HepG2 (cell line): ENCODE results near the gene MAFF. TPM values are rescaled to one million over a fixed set of nuclear protein-coding genes. Genes with fewer than 3 reads are reported as not detected.

Experiments
- ATAD3A ChIP-seq: sonication (generic); formaldehyde crosslinking; IDR thresholded peaks from 2 replicates; pipeline ENCODE4 v1.4.0; 2020; ENCODE audit warnings: missing genetic modification reagents
- CSRNP1 ChIP-seq: sonication (generic); formaldehyde crosslinking; IDR thresholded peaks from 2 replicates; pipeline ENCODE4 v1.8.1; 2023; ENCODE audit warnings: mild to moderate bottlenecking, missing genetic modification reagents
- HDAC1 ChIP-seq: sonication (generic); formaldehyde crosslinking; IDR thresholded peaks from 2 replicates; pipeline ENCODE4 v1.5.1; 2020; ENCODE audit warnings: mild to moderate bottlenecking, missing genetic modification reagents
- HNRNPL ChIP-seq: fragments of 200-400 bp; formaldehyde crosslinking; IDR thresholded peaks from 2 replicates; pipeline ENCODE4 v1.6.1; 2017; ENCODE audit warnings: mild to moderate bottlenecking, low read depth, low read length
- MIER2 ChIP-seq: IDR thresholded peaks from 2 replicates; pipeline ENCODE4 v1.6.1; 2016; ENCODE audit warnings: missing biosample characterization, missing genetic modification reagents
- NCOA2 ChIP-seq: sonication (generic); formaldehyde crosslinking; IDR thresholded peaks from 2 replicates; pipeline ENCODE4 v1.8.0; 2022; ENCODE audit warnings: inconsistent platforms
- NONO ChIP-seq, 2 experiments: fragments of 450-650 bp in 1 of 2; sonication (generic) in 1 of 2; formaldehyde crosslinking in 1 of 2; IDR thresholded peaks in 1 of 2; conservative IDR thresholded peaks in 1 of 2; 2 replicates each; pipeline versions ENCODE4 v1.6.1 to v1.8.0; 2017 to 2022; ENCODE audit warnings: mild to moderate bottlenecking in 1 of 2, missing genetic modification reagents in 1 of 2, moderate library complexity in 1 of 2
- POGZ ChIP-seq: sonication (generic); formaldehyde crosslinking; IDR thresholded peaks from 2 replicates; pipeline ENCODE4 v1.4.0; 2020; ENCODE audit warnings: mild to moderate bottlenecking, missing genetic modification reagents
- POLR2G ChIP-seq: fragments of 200-400 bp; formaldehyde crosslinking; IDR thresholded peaks from 2 replicates; pipeline ENCODE4 v1.6.1; 2018; ENCODE audit warnings: mild to moderate bottlenecking, low read depth, low read length, moderate library complexity
- RBM39 ChIP-seq: fragments of 200-400 bp; formaldehyde crosslinking; IDR thresholded peaks from one replicate; pipeline ENCODE4 v1.6.1; 2018; ENCODE audit warnings: antibody characterized with exemption, mild to moderate bottlenecking, low read depth, low read length; ENCODE audit not compliant: poor library complexity, severe bottlenecking
- REPIN1 ChIP-seq: sonication (generic); formaldehyde crosslinking; IDR thresholded peaks from 2 replicates; pipeline ENCODE4 v1.8.0; 2022; ENCODE audit warnings: missing genetic modification reagents, low read depth, mild to moderate bottlenecking, borderline replicate concordance
- SSRP1 ChIP-seq: IDR thresholded peaks from 2 replicates; pipeline ENCODE4 v1.6.1; 2016; ENCODE audit warnings: control low read depth
- ZKSCAN8 ChIP-seq: IDR thresholded peaks from 2 replicates; pipeline ENCODE4 v1.6.1; 2016; ENCODE audit warnings: borderline replicate concordance, missing genetic modification reagents, missing compliant biosample characterization
- ZNF597 ChIP-seq: sonication (generic); formaldehyde crosslinking; IDR thresholded peaks from 2 replicates; pipeline ENCODE4 v1.5.0; 2020; ENCODE audit warnings: missing genetic modification reagents
- ZNF850 ChIP-seq: sonication (generic); formaldehyde crosslinking; conservative IDR thresholded peaks from 2 replicates; pipeline ENCODE4 v1.9.0; 2021; ENCODE audit warnings: mild to moderate bottlenecking, missing genetic modification reagents
- polyA plus RNA-seq, 8 experiments: library from polyadenylated mRNA; depleted of rRNA in 3 of 8; stranded (reverse) in 7 of 8; unstranded in 1 of 8; fragments of >200 nt; fragmentation: Illumina TruSeq in 4 of 8; extraction: Trizol in 4 of 8; gene quantifications; 2 replicates each; pipeline versions ENCODE4 v1.2.1 to v1.2.3, GENCODE V29; 2011 to 2016; ENCODE audit warnings: low read depth in 4 of 8, missing spikeins in 1 of 8, mixed read lengths in 1 of 8; ENCODE audit not compliant: insufficient read depth in 1 of 8
- total RNA-seq, 5 experiments: library from RNA; depleted of rRNA; stranded (reverse); fragments of >200 nt; fragmentation: Illumina TruSeq; extraction: Trizol; gene quantifications; 2 replicates each; pipeline ENCODE4 v1.2.3, GENCODE V29; 2016; ENCODE audit warnings: low read depth in 1 of 5
- TF ChIP-seq, protein P1 (sequence below): sonication (generic); formaldehyde crosslinking; IDR thresholded peaks from 2 replicates; pipeline ENCODE4 v1.4.0; 2020; ENCODE audit warnings: missing genetic modification reagents, low read depth, mild to moderate bottlenecking, borderline replicate concordance
- TF ChIP-seq, protein P2 (sequence below): sonication (generic); formaldehyde crosslinking; IDR thresholded peaks from 2 replicates; pipeline ENCODE4 v1.4.0; 2020; ENCODE audit warnings: mild to moderate bottlenecking, missing genetic modification reagents
- TF ChIP-seq, protein P3 (sequence below): sonication (generic); formaldehyde crosslinking; IDR thresholded peaks from 2 replicates; pipeline ENCODE4 v1.4.0; 2020; ENCODE audit warnings: missing genetic modification reagents

MAFF gene
- total and polyA plus RNA-seq, 2 of the 13 experiments (the other 11 are each of a cell fraction or from before 2014, with no cell fraction given), result 5.4 to 14.3 TPM

DNA sequence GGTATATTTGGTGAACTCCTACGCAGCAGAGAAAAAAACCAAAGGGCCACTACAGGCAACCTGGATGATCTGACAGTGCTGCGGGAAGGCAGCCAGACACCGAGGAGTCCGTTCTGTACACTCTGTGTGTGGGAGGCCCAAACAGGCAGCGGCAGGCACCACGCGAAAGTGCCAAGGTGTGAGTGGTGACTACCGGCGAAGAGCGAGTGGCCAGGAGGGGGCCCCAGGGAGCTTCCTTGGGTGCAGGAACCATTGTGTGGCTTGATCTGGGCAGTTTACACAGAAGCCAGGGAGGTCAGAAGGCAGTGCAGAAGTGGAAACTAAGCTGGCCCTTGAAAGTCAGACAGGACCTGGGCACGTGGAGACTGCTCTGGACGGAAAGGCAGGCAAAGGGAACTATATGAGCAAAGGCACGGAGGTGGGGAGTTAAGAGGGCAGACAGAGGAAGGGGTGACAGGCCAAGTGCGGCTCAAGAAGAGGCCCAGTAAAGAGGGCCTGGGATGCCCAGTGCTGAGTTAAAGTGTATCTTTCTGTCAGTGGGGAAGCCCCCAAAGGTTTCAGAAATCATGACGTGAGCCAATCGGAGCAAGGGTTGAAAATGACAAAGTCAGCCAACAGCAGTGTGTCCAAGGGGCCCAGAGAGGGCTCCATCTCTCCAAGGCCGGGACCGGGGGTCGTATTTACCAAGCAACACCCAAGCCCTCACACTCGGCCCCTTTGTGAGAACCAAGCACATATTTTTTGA, 60.4 kb downstream of the MAFF start (continued):
- TF ChIP-seq, protein P1, sequence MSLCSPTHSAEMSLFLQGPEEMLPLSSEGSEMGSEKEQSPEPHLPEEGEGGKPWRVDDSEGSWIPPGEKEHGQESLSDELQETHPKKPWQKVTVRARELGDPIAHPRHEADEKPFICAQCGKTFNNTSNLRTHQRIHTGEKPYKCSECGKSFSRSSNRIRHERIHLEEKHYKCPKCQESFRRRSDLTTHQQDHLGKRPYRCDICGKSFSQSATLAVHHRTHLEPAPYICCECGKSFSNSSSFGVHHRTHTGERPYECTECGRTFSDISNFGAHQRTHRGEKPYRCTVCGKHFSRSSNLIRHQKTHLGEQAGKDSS, result 0 out of 2 replicates have a peak, but pooled peaks have one; percentile 48
- TF ChIP-seq NONO (IDR thresholded peaks at IDR 0.05), result no peak
- TF ChIP-seq NONO (CRISPR knock-in tag; conservative IDR thresholded peaks at IDR 0.05), result peak; percentile 50; the same call in 1 of the 2 replicates
- 0 out of 2 replicates have a peak, but pooled peaks have one; percentile 37 for TF ChIP-seq ZNF850 (CRISPR knock-in tag)
- TF ChIP-seq HDAC1 (CRISPR knock-in tag), result peak; percentile 56; the same call in 1 of the 2 replicates
- TF ChIP-seq NCOA2 (CRISPR knock-in tag), result no peak
- no peak for TF ChIP-seq ZNF597
- TF ChIP-seq, protein P2, sequence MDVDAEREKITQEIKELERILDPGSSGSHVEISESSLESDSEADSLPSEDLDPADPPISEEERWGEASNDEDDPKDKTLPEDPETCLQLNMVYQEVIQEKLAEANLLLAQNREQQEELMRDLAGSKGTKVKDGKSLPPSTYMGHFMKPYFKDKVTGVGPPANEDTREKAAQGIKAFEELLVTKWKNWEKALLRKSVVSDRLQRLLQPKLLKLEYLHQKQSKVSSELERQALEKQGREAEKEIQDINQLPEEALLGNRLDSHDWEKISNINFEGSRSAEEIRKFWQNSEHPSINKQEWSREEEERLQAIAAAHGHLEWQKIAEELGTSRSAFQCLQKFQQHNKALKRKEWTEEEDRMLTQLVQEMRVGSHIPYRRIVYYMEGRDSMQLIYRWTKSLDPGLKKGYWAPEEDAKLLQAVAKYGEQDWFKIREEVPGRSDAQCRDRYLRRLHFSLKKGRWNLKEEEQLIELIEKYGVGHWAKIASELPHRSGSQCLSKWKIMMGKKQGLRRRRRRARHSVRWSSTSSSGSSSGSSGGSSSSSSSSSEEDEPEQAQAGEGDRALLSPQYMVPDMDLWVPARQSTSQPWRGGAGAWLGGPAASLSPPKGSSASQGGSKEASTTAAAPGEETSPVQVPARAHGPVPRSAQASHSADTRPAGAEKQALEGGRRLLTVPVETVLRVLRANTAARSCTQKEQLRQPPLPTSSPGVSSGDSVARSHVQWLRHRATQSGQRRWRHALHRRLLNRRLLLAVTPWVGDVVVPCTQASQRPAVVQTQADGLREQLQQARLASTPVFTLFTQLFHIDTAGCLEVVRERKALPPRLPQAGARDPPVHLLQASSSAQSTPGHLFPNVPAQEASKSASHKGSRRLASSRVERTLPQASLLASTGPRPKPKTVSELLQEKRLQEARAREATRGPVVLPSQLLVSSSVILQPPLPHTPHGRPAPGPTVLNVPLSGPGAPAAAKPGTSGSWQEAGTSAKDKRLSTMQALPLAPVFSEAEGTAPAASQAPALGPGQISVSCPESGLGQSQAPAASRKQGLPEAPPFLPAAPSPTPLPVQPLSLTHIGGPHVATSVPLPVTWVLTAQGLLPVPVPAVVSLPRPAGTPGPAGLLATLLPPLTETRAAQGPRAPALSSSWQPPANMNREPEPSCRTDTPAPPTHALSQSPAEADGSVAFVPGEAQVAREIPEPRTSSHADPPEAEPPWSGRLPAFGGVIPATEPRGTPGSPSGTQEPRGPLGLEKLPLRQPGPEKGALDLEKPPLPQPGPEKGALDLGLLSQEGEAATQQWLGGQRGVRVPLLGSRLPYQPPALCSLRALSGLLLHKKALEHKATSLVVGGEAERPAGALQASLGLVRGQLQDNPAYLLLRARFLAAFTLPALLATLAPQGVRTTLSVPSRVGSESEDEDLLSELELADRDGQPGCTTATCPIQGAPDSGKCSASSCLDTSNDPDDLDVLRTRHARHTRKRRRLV (CRISPR knock-in tag), result no peak
- TF ChIP-seq HNRNPL, result peak; percentile 64; the same call in 1 of the 2 replicates
- TF ChIP-seq POLR2G, result no peak
- no peak for TF ChIP-seq MIER2 (CRISPR knock-in tag)
- 0 out of 2 replicates have a peak, but pooled peaks have one; percentile 53 for TF ChIP-seq SSRP1 (CRISPR knock-in tag)
- no peak for TF ChIP-seq REPIN1 (CRISPR knock-in tag)
- TF ChIP-seq RBM39, result no peak
- no peak for TF ChIP-seq ATAD3A
- no peak for TF ChIP-seq CSRNP1 (CRISPR knock-in tag)
- TF ChIP-seq ZKSCAN8 (CRISPR knock-in tag), result peak; percentile 60; the same call in 1 of the 2 replicates
- TF ChIP-seq, protein P3, sequence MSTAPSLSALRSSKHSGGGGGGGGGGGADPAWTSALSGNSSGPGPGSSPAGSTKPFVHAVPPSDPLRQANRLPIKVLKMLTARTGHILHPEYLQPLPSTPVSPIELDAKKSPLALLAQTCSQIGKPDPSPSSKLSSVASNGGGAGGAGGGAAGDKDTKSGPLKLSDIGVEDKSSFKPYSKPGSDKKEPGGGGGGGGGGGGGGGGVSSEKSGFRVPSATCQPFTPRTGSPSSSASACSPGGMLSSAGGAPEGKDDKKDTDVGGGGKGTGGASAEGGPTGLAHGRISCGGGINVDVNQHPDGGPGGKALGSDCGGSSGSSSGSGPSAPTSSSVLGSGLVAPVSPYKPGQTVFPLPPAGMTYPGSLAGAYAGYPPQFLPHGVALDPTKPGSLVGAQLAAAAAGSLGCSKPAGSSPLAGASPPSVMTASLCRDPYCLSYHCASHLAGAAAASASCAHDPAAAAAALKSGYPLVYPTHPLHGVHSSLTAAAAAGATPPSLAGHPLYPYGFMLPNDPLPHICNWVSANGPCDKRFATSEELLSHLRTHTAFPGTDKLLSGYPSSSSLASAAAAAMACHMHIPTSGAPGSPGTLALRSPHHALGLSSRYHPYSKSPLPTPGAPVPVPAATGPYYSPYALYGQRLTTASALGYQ (CRISPR knock-in tag), result no peak
- TF ChIP-seq POGZ, result peak; percentile 17; the same call in 1 of the 2 replicates
